Activated naive CD4-positive, alpha-beta T cell treated with anti-CD3 and anti-CD28 coated beads for 36 hours (primary cell): ENCODE results near the gene PPP2CA. TPM values are rescaled to one million over a fixed set of nuclear protein-coding genes. Genes with fewer than 3 reads are reported as not detected.
"Not testable (repeated sequence)": the region's sequence is repeated elsewhere in the genome, so short reads cannot be mapped to it uniquely, and the experiment has no call there.

Experiments used
- CTCF ChIA-PET: fragments of 350-600 bp; sonication (Branson Sonifier 250); formaldehyde crosslinking; loops from one replicate; lab custom pipeline; 2021; ENCODE audit warnings: antibody characterized with exemption; lab: Charles Lee
- DNase-seq: peaks from one replicate; pipeline ENCODE4 v3.0.0-alpha.2; 2020
- H3K27ac Mint-ChIP-seq: one replicate; pipeline ENCODE4 v1.8.0; 2021; ENCODE audit warnings: mild to moderate bottlenecking, mixed read lengths
- H3K27me3 Mint-ChIP-seq: one replicate; pipeline ENCODE4 v1.8.0; 2021; ENCODE audit warnings: low read depth, mixed read lengths
- H3K36me3 Mint-ChIP-seq: one replicate; pipeline ENCODE4 v1.8.0; 2021; ENCODE audit warnings: low read depth, mixed read lengths
- H3K4me1 Mint-ChIP-seq: one replicate; pipeline ENCODE4 v1.8.0; 2021; ENCODE audit warnings: low read depth, mixed read lengths
- H3K4me3 Mint-ChIP-seq: one replicate; pipeline ENCODE4 v1.8.0; 2021; ENCODE audit warnings: mild to moderate bottlenecking, moderate library complexity, mixed read lengths
- H3K9me3 Mint-ChIP-seq: one replicate; pipeline ENCODE4 v1.8.0; 2021; ENCODE audit warnings: mixed read lengths
- intact Hi-C: fragments of 100-400 bp; cut with micrococcal nuclease; formaldehyde crosslinking; loops from one replicate; pipeline ENCODE4 v1.15.1; 2023
- total RNA-seq, 2 experiments: library from RNA; stranded (reverse); gene quantifications; one replicate each; pipeline ENCODE4 v1.2.3, GENCODE V29; 2021

Gene PPP2CA
- 100 to 1,000 TPM; 132 to 135 TPM for total RNA-seq

DNA sequence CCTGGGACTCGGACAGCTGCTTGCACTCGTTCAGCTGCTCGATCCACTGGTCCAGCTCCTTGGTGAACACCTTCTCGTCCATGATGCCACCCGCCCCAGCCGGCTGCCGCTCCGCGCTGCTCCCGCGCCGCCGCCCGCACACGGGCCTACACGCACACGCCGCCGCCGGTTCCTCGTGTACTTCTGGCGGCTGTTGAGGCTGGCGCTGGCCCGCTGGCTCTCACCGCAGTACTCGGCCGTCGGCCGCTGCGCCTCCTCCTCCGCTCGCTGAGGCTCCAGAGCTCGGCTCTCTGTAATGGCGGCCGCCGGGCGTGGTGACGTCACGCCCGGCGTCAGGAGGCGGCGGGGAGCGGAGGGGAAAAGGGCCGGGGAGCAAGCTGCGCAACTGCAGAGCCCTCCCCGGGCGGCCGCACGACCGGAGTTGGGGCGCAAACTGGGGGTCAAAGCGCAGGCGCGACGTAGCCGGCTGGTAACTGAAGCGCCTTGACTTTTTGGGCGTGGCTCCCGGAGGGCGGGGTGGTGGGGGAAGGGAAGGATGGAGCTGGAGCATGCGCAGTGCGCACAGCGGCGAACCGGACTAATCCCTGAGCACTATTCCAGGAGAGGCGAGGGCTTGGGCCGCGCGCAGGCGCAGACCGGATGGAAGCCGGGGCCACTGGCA, at the start of gene PPP2CA:
PPP2CA (minus strand) TSS at position 294 of the 661 bp plus-strand sequence; CDS start at position 82, 212 bp downstream.
- CTCF ChIA-PET = interaction anchor here (0.6 to 1.6 kb wide), 8 partner anchors 10 to 186 kb away, joined by 3 to 7 read pairs (median 4); partner anchors contain the start of gene CDKN2AIPNL
- peaks cover 51% of the 10 kb centered on the region for H3K4me1 Mint-ChIP-seq
- peak within 1 kb of the TSS; percentile 96 for H3K4me3 Mint-ChIP-seq
- peak within 1 kb of the TSS; percentile 96 for H3K27ac Mint-ChIP-seq
- H3K27me3 Mint-ChIP-seq = no peaks in the 10 kb centered on the region
- H3K9me3 Mint-ChIP-seq = no peaks in the 10 kb centered on the region
- peaks cover 29% of the 10 kb centered on the region for H3K36me3 Mint-ChIP-seq
- intact Hi-C loops = loop anchor here (1.0 to 10.0 kb wide), 20 partner anchors 49 to 1361 kb away; partner anchors contain the start of genes C5orf15, C5orf24, CAMLG and CDKL3
- DNase-seq = peak; percentile 99

DNA sequence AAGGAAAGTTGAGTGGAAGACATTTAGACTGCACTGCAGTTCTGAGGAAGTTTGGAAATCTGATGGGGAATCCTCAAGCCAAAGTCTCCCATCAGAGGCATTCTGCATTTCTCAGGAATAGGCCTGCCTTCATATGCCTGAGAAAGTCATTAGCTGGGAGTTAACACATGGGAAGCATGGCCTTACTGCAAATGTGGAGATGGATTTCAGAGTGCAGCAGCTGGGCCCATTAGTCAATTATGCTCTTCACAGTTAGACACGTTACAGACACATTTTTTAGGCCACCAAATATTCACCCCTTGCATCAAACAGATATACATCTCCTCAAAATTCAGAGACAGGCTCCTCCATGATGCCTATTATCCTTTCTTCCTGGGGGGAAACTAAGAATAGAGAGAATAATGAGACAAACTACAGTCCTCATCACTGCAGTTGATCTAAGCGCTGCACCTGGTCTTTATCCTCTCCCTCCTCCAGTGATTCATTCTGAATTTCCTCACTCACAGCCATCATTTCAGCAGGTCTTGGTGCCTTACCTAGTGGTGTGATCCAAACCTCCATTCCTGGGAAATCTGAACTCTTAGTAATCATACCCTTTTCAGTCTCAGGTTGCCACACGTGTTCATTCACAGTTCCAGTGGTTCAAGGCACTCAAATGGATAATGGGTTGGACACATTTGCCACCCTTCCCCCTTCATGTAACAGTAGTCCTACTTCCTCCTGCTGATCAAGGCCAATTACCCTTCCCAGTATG, 47.9 kb upstream of the PPP2CA start:
- CTCF ChIA-PET = no interaction called here
- H3K9me3 Mint-ChIP-seq = peaks cover 5% of the 10 kb centered on the region
- intact Hi-C loops = no loop called here
- H3K4me1 Mint-ChIP-seq = no peaks in the 10 kb centered on the region
- H3K36me3 Mint-ChIP-seq = no peaks in the 10 kb centered on the region
- no peaks in the 10 kb centered on the region for H3K27me3 Mint-ChIP-seq
- no peak overlapping the region for H3K4me3 Mint-ChIP-seq
- DNase-seq = no peak
- H3K27ac Mint-ChIP-seq = no peak overlapping the region

DNA sequence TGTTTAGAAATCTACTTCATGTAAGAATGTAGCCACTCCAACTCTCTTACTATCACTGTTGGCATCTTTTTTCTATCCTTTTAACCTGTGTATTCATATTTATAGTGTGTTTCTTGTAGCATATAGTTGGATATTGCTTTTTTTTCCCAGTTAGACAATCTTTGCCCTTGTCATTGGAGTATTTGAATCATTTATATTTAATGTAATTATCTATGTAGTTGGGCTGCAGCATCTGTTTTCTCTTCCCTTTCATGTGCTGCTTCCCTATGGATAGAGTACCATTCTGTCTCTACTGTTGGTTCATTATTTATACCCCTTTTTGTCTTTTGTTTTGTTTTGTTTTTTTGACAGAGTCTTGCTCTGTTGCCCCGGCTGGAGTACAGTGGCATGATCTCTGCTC, 45.2 kb upstream of the PPP2CA start:
- Mint-ChIP-seq H3K27me3 (no peaks in the 10 kb centered on the region), H3K36me3 (no peaks in the 10 kb centered on the region), H3K9me3 (peaks cover 5% of the 10 kb centered on the region), H3K4me3 (no peak overlapping the region), H3K27ac (no peak overlapping the region), H3K4me1 (no peaks in the 10 kb centered on the region)
- CTCF ChIA-PET = interaction anchor here (0.7 kb wide), 1 partner anchor 244 kb away, joined by 3 read pairs; no protein-coding TSS in a partner anchor
- intact Hi-C loops = no loop called here
- DNase-seq = no peak

DNA sequence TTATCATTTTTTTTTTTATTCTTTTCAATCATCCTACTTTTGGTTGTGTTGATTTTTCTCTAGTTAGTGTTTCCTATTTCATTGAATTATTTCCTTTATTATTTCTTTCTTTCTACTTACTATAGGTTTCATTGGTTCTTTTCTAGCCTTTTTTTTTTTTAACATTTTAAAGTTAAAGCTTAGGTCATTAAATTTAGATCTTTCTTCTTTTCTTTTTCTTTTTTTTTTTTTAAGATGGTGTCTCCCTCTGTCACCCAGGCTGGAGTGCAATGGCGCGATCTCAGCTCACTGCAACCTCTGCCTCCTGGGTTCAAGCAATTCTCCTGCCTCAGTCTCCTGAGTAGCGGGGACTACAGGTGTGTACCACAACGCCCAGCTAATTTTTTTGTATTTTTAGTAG, 43.0 kb upstream of the PPP2CA start:
- Mint-ChIP-seq H3K9me3 (peaks cover 5% of the 10 kb centered on the region), H3K27ac (no peak overlapping the region), H3K4me1 (no peaks in the 10 kb centered on the region), H3K36me3 (no peaks in the 10 kb centered on the region), H3K27me3 (no peaks in the 10 kb centered on the region), H3K4me3 (no peak overlapping the region)
- intact Hi-C loops = no loop called here
- no peak for DNase-seq
- CTCF ChIA-PET = no interaction called here

DNA sequence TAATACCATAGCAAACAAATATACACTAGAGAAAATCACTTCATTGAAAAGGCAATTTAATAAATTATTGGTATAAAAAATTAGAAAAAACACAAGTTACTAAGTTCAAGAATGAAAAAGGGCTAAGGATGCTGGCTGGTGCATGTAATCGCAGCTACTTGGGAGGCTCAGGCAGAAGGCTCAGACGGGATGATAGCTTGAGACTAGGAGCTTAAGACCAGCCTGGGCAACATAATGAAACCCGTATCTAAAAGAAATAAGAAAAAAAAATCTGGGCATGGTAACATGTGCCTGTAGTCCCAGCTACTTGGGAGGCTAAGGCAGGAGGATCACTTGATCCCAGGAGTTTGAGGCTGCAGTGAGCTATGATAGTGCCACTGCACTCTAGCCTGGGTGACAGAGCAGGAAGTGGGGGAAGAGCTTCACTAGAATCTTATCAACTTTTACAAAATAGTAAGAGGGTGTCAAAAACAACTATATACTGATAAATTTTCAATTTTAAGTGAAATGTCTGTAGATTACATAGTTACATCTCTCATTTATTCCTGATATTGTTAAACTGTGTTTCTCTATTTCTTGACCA, 42.2 kb upstream of the PPP2CA start:
- intact Hi-C loops = no loop called here
- DNase-seq = no peak
- Mint-ChIP-seq H3K27me3 (no peaks in the 10 kb centered on the region), H3K27ac (no peak overlapping the region), H3K36me3 (no peaks in the 10 kb centered on the region), H3K4me3 (no peak overlapping the region), H3K9me3 (peaks cover 5% of the 10 kb centered on the region), H3K4me1 (no peaks in the 10 kb centered on the region)
- CTCF ChIA-PET = interaction anchor here (0.6 to 1.0 kb wide), 2 partner anchors 36 to 306 kb away, joined by 3 to 4 read pairs; no protein-coding TSS in a partner anchor

DNA sequence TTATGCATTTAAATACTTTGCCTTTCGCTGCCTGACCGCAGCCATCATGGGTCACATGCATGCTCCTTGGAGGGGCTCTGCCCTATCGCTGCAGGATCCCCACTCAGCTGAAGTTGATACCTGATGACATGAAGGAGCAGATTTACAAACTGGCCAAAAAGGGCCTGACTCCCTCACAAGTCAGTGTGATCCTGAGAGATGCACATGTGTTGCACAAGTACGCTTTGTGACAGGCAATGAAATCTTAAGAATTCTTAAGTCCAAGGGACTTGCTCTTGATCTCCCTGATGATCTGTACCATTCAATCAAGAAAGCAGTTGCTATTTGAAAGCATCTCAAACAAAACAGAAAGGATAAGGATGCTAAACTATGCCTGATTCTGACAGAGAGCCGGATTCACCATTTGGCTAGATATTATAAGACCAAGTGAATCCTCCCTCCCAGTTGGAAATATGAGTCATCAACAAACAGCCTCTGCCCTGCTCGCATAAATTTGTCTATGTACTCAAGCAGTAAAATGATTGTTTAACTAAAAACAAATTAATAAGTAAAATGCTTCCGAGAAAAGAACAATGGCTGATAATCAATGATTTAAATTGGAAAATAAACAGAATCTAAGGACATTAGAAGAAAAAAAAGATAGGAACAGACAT, 41.6 kb upstream of the PPP2CA start:
- CTCF ChIA-PET = interaction anchor here (0.6 to 1.0 kb wide), 2 partner anchors 36 to 275 kb away, joined by 3 to 4 read pairs; no protein-coding TSS in a partner anchor
- no peaks in the 10 kb centered on the region for H3K4me1 Mint-ChIP-seq
- peaks cover 8% of the 10 kb centered on the region for H3K9me3 Mint-ChIP-seq
- no peak overlapping the region for H3K27ac Mint-ChIP-seq
- no peak for DNase-seq
- H3K36me3 Mint-ChIP-seq = no peaks in the 10 kb centered on the region
- no peaks in the 10 kb centered on the region for H3K27me3 Mint-ChIP-seq
- H3K4me3 Mint-ChIP-seq = no peak overlapping the region
- intact Hi-C loops = no loop called here

DNA sequence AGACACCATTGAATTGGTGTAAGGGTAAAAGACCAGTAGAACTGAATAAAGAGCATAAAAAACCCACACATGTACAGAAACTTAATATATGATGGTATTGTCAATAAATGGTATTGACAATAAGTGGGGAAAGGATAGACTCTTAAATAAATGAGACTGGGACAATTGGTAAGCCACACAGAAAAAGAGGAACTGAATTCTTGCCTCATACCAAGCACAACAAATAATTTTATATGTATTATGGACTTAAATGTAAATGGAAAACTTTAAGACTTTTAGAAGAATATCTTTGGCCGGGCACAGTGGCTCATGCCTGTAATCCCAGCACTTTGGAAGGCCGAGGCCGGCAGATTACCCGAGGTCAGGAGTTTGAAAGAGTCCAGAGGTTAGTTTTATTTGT, 37.9 kb upstream of the PPP2CA start:
- Mint-ChIP-seq H3K36me3 (peaks cover 4% of the 10 kb centered on the region), H3K4me1 (no peaks in the 10 kb centered on the region), H3K4me3 (no peak overlapping the region), H3K9me3 (peaks cover 8% of the 10 kb centered on the region), H3K27ac (no peak overlapping the region), H3K27me3 (no peaks in the 10 kb centered on the region)
- intact Hi-C loops = no loop called here
- no peak for DNase-seq
- CTCF ChIA-PET = no interaction called here

DNA sequence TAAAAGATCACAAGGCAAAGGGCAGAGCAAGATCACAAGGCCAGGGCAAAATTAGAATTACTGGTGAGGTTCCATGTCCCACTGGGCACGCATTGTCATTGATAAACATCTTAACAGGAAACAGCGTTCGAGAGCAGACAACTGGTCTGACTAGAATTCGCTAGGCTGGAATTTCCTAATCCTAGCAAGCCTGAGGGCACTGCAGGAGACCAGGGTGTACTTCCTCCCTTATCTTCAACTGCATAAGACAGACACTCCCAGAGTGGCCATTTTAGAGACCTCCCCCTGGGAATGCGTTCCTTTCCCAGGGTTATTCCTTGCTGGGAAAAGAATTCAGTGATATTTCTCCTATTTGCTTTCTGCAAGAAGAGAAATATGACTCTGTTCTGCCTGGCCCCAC, 36.8 kb upstream of the PPP2CA start:
- not testable (repeated sequence) for H3K9me3 Mint-ChIP-seq, H3K27ac Mint-ChIP-seq, H3K27me3 Mint-ChIP-seq

DNA sequence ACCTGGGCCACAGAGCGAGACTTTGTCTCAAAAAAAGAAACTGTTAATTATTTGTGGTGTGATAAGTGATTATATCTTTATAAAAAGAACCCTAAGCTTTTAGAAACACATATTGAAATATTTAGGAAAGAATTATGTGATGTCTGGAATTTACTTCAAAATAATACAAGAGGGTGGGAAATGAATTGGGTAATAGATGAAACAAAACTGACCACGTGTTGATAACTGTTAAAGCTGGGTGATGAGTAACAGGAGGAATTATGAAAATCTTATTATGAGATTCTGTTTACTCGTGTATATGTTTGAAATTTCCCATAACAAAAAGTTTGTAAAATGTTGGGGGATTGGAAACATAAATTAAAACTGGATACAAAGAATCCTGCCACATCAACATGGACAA, 33.0 kb upstream of the PPP2CA start:
- no peaks in the 10 kb centered on the region for H3K4me1 Mint-ChIP-seq
- H3K9me3 Mint-ChIP-seq = peaks cover 8% of the 10 kb centered on the region
- no peak overlapping the region for H3K27ac Mint-ChIP-seq
- H3K36me3 Mint-ChIP-seq = peaks cover 4% of the 10 kb centered on the region
- no peak for DNase-seq
- intact Hi-C loops = no loop called here
- CTCF ChIA-PET = interaction anchor here (1.0 kb wide), 1 partner anchor 75 kb away, joined by 4 read pairs; no protein-coding TSS in a partner anchor
- H3K27me3 Mint-ChIP-seq = no peaks in the 10 kb centered on the region
- no peak overlapping the region for H3K4me3 Mint-ChIP-seq

More for the DNA sequence above, 36.8 kb upstream of the PPP2CA start:
- H3K4me3 Mint-ChIP-seq, intact Hi-C loops, H3K36me3 Mint-ChIP-seq, H3K4me1 Mint-ChIP-seq, DNase-seq, CTCF ChIA-PET: not testable (repeated sequence)

DNA sequence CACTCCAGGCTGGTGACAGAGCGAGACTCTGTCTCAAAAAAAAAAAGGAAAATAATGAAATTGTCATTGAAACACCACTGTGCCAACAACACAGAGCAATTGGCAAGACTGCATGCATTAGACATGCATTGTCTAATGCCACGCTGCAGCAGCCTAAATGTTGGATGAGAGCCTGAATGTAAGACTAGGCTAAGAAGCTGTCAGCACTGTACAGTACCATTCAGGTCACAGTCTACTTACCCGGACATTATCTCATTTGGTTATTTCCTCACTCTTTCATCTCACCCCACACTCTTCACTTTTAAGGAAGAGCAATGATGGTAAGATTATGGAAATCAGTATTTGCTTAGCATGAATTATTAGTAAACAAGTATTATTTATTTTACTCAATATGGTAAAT, 31.3 kb upstream of the PPP2CA start:
- H3K27me3 Mint-ChIP-seq = no peaks in the 10 kb centered on the region
- no peak overlapping the region for H3K4me3 Mint-ChIP-seq
- H3K4me1 Mint-ChIP-seq = no peaks in the 10 kb centered on the region
- H3K36me3 Mint-ChIP-seq = peaks cover under 1% of the 10 kb centered on the region
- DNase-seq = no peak
- CTCF ChIA-PET = interaction anchor here (0.7 kb wide), 1 partner anchor 138 kb away, joined by 3 read pairs; no protein-coding TSS in a partner anchor
- H3K9me3 Mint-ChIP-seq = peaks cover 1% of the 10 kb centered on the region
- no peak overlapping the region for H3K27ac Mint-ChIP-seq
- intact Hi-C loops = no loop called here

DNA sequence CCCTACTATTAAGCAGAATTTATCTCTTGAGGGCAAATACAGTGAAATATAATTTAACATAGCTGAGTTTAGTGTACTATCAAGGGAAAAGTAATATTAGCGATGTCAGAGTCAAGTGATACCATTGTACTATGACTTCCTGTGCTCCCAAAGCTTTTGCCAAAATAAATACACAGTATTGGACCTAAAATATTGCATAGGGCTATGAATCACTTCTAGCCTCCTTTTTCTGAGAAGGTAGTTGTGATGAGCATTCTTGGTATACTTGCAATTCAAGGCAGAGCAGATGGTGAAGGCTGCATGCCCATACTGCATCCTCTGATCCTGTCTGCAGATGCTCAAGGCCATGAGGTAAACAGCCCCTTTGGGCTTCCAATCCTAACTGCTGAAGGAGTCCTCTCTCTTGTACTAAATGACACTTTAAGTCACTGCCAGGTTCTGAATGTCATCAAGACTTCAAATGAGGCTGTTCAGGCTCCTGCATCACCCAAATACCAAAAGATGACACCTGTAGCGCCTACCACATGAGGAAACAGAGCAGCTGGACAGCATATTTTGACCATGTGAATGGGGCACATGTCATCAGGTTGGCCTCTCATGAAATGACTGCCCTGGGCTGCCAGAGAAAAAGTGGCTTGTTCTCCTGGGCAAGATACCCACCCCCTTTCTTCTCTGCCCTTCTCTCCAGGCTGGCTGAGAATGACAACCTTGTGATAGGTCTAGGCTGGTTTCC, 29.7 kb upstream of the PPP2CA start:
- intact Hi-C loops = no loop called here
- no peak overlapping the region for H3K27ac Mint-ChIP-seq

More for the DNA sequence above, 29.7 kb upstream of the PPP2CA start:
- Mint-ChIP-seq H3K9me3 (no peaks in the 10 kb centered on the region), H3K27me3 (no peaks in the 10 kb centered on the region), H3K4me1 (no peaks in the 10 kb centered on the region), H3K36me3 (no peaks in the 10 kb centered on the region), H3K4me3 (no peak overlapping the region)
- no peak for DNase-seq
- CTCF ChIA-PET = interaction anchor here (0.6 kb wide), 1 partner anchor 162 kb away, joined by 11 read pairs; no protein-coding TSS in a partner anchor
